22Rv1 (cell line): ENCODE measurements around the gene TMC1.

ENCODE experiments used
- ZFX ChIP-seq: fragments of 450-650 bp; IDR thresholded peaks from 2 replicates; pipeline ENCODE4 v1.6.1; 2017; ENCODE audit warnings: antibody characterized with exemption, borderline replicate concordance
- TF ChIP-seq, protein P1 (sequence below): fragments of 450-650 bp; IDR thresholded peaks from 2 replicates; pipeline ENCODE4 v1.5.1; 2017; ENCODE audit warnings: mild to moderate bottlenecking

DNA sequence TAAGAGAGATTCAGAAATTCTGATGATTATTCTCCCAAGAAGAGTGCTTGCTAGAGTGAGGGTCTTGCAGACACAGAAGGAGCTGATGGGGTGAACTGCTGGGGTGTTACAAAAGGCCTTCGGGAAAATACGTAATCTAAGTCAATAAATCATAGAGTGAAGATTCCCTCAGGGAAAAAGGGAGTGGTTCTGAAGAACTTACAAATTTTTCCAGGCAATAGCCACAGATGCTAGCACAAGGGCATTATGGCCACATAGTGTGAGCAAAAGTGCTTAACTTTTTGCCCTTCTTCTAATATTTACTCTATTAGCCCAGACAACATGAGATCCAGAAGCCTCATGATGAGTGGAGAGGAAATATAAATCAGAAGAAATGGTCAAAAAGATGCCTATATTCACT, 137.3 kb downstream of the TMC1 start:
- TF ChIP-seq, protein P1, sequence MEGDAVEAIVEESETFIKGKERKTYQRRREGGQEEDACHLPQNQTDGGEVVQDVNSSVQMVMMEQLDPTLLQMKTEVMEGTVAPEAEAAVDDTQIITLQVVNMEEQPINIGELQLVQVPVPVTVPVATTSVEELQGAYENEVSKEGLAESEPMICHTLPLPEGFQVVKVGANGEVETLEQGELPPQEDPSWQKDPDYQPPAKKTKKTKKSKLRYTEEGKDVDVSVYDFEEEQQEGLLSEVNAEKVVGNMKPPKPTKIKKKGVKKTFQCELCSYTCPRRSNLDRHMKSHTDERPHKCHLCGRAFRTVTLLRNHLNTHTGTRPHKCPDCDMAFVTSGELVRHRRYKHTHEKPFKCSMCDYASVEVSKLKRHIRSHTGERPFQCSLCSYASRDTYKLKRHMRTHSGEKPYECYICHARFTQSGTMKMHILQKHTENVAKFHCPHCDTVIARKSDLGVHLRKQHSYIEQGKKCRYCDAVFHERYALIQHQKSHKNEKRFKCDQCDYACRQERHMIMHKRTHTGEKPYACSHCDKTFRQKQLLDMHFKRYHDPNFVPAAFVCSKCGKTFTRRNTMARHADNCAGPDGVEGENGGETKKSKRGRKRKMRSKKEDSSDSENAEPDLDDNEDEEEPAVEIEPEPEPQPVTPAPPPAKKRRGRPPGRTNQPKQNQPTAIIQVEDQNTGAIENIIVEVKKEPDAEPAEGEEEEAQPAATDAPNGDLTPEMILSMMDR, result no peak
- TF ChIP-seq ZFX, result no peak
